ENCODE data around the gene NUMBL. TPM values are rescaled to one million over a fixed set of nuclear protein-coding genes. Genes with fewer than 3 reads are reported as not detected.
"Not testable (repeated sequence)": the region's sequence is repeated elsewhere in the genome, so short reads cannot be mapped to it uniquely, and the experiment has no call there.

NUMBL gene
- 100 to 1,000 TPM in 1 of 12 donors, 10 to 100 TPM in 11; 19.9 to 119 (median 26.9) TPM for polyA plus RNA-seq (ENCODE audit: insufficient read length in 12 of 12)
- long read RNA-seq, donor 1, partial matches to known transcripts: 0 of 5 reads
- long read RNA-seq, donor 1, other reads (novel, unspliced or antisense): 0 of 5 reads
- long read RNA-seq, donor 2, transcript NUMBL-201 (10 exons, 3,561 nt): major isoform, 5 of 6 reads
- long read RNA-seq, donor 2, partial matches to known transcripts: 0 of 6 reads
- long read RNA-seq, donor 2, other reads (novel, unspliced or antisense): 0 of 6 reads
- long read RNA-seq, donor 3, transcript NUMBL-201 (10 exons, 3,561 nt): major isoform, 7 of 8 reads
- long read RNA-seq, donor 3, partial matches to known transcripts: 0 of 8 reads
- long read RNA-seq, donor 3, other reads (novel, unspliced or antisense): 0 of 8 reads
- long read RNA-seq, donor 4, transcript NUMBL-201 (10 exons, 3,561 nt): major isoform, 5 of 8 reads
- long read RNA-seq, donor 4, partial matches to known transcripts: 0 of 8 reads
- long read RNA-seq, donor 4, other reads (novel, unspliced or antisense): 0 of 8 reads
- long read RNA-seq, donor 5, transcript NUMBL-201 (10 exons, 3,561 nt): major isoform, 12 of 14 reads
- long read RNA-seq, donor 5, partial matches to known transcripts: 0 of 14 reads
- long read RNA-seq, donor 5, other reads (novel, unspliced or antisense): 0 of 14 reads
- long read RNA-seq, donor 6, partial matches to known transcripts: 0 of 2 reads
- long read RNA-seq, donor 6, other reads (novel, unspliced or antisense): 0 of 2 reads
- long read RNA-seq, donor 7, transcript NUMBL-201 (10 exons, 3,561 nt): major isoform, 6 of 6 reads
- long read RNA-seq, donor 7, partial matches to known transcripts: 0 of 6 reads
- long read RNA-seq, donor 7, other reads (novel, unspliced or antisense): 0 of 6 reads
- long read RNA-seq, donor 8, transcript NUMBL-201 (10 exons, 3,561 nt): major isoform, 10 of 17 reads
- long read RNA-seq, donor 8, partial matches to known transcripts: 0 of 17 reads
- long read RNA-seq, donor 8, other reads (novel, unspliced or antisense): 5 of 17 reads
- long read RNA-seq, donor 9, transcript NUMBL-201 (10 exons, 3,561 nt): major isoform, 6 of 7 reads
- long read RNA-seq, donor 9, partial matches to known transcripts: 0 of 7 reads
- long read RNA-seq, donor 9, other reads (novel, unspliced or antisense): 0 of 7 reads
- long read RNA-seq, donor 10, transcript NUMBL-201 (10 exons, 3,561 nt): major isoform, 7 of 10 reads
- long read RNA-seq, donor 10, partial matches to known transcripts: 0 of 10 reads
- long read RNA-seq, donor 10, other reads (novel, unspliced or antisense): 0 of 10 reads
- long read RNA-seq, donor 11, transcript NUMBL-201 (10 exons, 3,561 nt): major isoform, 10 of 22 reads
- long read RNA-seq, donor 11, partial matches to known transcripts: 5 of 22 reads
- long read RNA-seq, donor 11, other reads (novel, unspliced or antisense): 5 of 22 reads

DNA sequence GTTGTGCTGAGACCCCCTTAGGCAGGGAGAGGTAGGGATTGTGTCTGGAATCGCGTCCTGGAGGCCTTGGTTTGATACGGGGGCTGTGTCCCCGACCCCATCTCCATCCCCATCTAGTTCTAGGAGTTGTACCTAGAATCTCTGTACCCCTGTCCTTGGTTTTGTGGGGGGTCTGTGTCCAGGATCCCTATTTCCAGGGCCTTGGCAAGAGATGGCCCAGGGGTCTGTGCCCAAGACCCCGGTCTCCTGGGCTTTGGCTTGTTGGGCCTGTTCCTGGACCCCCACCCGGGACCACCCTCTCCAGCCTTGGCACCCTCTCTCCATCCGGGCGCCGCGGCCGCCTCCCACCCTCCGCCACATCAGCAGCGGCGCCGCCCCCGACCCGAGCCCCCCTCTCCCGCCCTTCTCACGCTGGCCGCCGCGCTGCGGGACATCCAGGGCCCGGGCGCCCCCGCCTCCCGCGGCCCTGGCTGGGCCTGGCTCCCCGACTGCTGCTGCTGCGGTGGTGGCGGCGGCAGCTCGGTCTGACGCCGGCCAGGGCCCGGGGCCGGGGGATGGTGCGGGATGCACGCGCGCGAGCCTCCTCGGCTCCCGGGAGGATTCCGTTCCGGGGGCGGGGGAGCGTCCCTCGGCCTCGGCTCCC, at the start of gene NUMBL:
NUMBL (minus strand) TSS at position 602 of the 643 bp plus-strand sequence; CDS start at position 434, 168 bp downstream.
- peak; percentile 59 for DNase-seq

DNA sequence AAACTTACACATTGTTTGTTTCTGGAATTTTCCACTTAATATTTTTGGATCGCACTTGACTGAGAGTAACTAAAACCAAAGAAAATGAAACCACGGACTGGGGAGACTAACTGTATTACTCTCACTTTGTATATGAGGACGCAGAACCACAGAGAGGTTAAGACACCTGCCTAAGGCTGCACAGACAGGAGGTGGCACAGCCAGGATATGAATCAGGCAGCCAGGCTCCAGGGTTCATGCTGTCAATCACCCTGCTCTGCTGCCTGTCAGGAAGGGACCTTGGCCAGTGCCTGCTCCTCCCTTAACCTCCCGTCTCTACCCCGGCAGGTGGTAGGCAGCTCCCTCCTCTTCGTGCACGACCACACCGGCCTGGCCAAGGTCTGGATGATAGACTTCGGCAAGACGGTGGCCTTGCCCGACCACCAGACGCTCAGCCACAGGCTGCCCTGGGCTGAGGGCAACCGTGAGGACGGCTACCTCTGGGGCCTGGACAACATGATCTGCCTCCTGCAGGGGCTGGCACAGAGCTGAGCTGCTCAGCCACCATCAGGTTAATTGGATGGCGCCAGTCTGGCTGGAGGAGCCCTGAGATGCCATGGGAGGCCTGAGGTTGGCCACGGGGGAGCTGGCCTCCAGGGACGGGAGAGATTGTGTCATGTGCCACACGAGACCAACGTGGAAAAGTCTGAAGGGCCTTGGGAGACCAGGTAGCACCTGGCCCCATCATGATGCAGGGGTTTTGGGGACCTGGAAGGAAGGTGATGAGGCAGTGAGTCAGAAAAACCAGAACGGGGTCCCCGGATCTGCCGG, 48.8 kb upstream of the NUMBL start:
- no peak for DNase-seq

- DNase-seq: no peak
Measured at GRCh38 chr19:40737102-40737644, 46.7 kb upstream of the NUMBL start.

DNA sequence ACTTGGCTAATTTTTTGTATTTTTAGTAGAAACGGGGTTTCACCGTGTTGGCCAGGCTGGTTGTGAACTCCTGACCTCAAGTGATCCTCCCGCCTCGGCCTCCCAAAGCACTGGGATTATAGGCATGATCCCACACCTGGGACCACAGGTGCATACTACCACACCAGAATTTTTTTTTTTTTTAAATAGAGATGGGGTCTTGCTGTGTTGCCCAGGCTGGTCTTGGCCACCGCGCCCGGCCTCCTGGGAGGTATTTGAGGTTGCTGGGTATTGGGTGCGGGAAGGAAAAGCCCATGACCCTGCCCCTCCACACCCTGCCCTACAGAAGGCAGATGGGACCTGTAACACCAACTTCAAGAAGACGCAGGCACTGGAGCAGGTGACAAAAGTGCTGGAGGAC, 46.2 kb upstream of the NUMBL start:
- DNase-seq: no peak

DNA sequence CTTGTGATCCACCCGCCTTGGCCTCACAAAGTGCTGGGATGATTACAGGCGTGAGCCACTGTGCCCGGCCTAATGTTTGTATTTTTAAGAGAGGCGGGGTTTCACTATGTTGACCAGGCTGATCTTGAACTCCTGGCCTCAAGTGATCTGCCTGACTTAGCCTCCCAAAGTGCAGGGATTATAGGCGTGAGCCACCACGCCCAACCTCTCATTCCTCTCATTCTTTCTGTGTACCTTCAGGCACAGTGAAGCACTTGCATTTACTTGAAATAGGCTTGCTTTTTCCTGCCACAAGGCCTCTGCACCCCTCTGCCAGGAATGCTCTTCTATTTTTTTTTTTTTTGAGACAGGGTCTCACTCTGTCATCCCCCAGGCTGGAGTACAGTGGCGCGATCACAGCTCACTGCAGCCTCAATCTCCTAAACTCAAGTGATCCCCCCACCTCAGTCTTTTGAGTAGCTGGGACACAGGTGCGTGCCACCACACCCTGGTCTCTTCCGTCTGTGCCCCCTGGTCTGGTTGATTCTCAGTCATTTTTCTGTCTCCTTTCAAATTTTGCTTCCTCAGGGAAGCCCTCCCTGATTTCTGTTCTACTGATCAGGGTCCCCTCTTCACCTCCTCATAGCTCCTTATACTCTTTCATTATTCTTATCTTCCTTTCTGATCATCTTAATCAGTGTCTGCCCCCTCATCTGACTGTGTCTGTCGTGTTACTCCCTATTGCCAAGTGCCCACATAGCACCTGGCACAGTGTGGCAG, 44.7 kb upstream of the NUMBL start:
- no peak for DNase-seq

DNA sequence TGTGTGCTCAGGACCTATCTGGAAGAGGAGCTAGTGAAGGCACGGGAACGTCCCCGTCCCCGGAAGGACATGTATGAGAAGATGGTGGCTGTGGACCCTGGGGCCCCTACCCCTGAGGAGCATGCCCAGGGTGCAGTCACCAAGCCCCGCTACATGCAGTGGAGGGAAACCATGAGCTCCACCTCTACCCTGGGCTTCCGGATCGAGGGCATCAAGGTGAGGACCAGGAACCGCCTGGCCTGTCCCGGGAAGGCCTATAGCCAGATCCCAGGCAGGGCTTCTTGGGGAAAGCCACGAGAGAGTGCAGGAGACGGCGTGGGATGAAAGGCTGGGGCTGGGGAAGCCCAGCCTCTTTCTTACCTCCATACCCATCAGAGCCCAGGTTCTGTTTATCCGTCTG, 42.7 kb upstream of the NUMBL start:
- DNase-seq: no peak

GRCh38 chr19:40732304-40732703, 41.9 kb upstream of the NUMBL start:
- DNase-seq: not testable (repeated sequence)

DNA sequence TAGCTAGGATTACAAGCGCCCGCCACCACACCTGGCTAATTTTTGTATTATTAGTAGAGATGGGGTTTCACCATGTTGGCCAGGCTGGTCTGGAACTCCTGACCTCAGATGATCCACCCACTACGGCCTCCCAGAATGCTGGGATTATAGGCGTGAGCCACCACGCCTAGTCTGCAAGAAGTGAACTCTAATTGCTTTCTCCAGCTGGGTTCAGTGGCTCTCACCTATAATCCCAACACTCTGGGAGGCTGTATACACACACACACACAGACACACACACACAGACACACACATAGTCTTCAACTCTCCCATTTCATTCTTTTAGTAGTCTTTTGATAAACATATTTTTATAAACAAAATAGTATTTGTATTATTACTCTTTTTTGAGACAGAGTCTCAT, 39.6 kb upstream of the NUMBL start:
- not testable (repeated sequence) for DNase-seq

- no peak for DNase-seq
Measured at GRCh38 chr19:40726279-40726678, 35.8 kb upstream of the NUMBL start.

DNA sequence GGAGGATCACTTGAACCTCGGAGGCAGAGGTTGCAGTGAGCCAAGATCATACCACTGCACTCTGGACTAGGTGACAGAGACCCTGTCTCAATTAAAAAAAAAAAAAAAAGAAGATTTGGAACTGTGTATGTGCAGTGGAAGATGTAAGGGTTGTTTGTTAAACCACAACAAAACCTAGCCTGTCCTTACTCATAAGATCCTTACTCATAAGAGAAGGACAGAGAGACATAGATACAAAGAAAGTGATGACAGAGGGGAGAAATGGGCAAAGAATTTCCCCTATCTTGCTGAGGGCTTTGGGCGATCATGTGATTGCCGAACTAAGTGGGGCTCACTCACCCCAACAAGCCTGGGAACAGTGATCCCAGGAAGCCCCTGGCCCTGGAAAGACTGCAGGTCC, 34.4 kb upstream of the NUMBL start:
- DNase-seq: no peak

- no peak for DNase-seq
Measured at GRCh38 chr19:40724315-40724714, 33.9 kb upstream of the NUMBL start.

- no peak for DNase-seq
Measured at GRCh38 chr19:40723661-40724254, 33.3 kb upstream of the NUMBL start.

- no peak for DNase-seq
Measured at GRCh38 chr19:40721936-40722661, 31.6 kb upstream of the NUMBL start.

GRCh38 chr19:40721140-40721486, 30.7 kb upstream of the NUMBL start:
- no peak for DNase-seq

DNA sequence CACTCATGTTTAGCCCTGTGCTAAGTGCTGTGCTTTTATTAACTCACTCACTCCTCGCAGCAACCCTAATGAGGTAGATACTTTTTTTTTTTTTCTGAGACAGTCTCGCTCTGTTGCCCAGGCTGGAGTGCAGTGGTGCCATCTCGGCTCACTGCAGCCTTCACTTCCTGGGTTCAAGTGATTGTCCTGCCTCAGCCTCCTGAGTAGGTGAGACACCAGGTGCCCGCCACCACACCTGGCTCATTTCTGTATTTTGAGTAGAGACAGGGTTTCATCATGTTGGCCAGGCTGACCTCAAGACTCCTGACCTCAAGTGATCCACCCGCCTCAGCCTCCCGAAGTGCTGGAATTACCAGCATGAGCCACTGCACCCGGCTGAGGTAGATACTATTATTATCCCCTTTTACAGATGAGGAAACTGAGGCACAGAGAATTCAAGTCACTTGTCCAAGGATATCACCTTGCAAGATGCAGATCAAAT, 29.0 kb upstream of the NUMBL start:
- DNase-seq: no peak

- DNase-seq: no peak
Measured at GRCh38 chr19:40718774-40719391, 28.4 kb upstream of the NUMBL start.
